PC-3 (cell line): ENCODE data around the gene LHFPL3.

ENCODE experiments used
- CTCF ChIP-seq: fragments of 300-600 bp; sonication (generic); conservative IDR thresholded peaks from 2 replicates; pipeline ENCODE4 v1.5.1; 2017; ENCODE audit warnings: antibody characterized with exemption, low read depth, mild to moderate bottlenecking, low read length
- EZH2 ChIP-seq: fragments of 300-600 bp; sonication (generic); IDR thresholded peaks from one replicate; pipeline ENCODE4 v1.6.1; 2017; ENCODE audit warnings: antibody characterized with exemption, mild to moderate bottlenecking, low read length; ENCODE audit not compliant: unreplicated experiment
- EZH2phosphoT487 ChIP-seq: fragments of 300-600 bp; sonication (generic); IDR thresholded peaks from 2 replicates; pipeline ENCODE4 v1.6.1; 2018; ENCODE audit warnings: mild to moderate bottlenecking, antibody characterized with exemption, low read length, borderline replicate concordance

- TF ChIP-seq CTCF: peak; percentile 91
- TF ChIP-seq EZH2: no peak
- no peak for TF ChIP-seq EZH2phosphoT487
Measured at GRCh38 chr7:104883718-104884452, 555.5 kb downstream of the LHFPL3 start.
